ENCODE results near the gene CNP.
"Not testable (repeated sequence)": the region's sequence is repeated elsewhere in the genome, so short reads cannot be mapped to it uniquely, and the experiment has no call there.

Gene CNP

DNA sequence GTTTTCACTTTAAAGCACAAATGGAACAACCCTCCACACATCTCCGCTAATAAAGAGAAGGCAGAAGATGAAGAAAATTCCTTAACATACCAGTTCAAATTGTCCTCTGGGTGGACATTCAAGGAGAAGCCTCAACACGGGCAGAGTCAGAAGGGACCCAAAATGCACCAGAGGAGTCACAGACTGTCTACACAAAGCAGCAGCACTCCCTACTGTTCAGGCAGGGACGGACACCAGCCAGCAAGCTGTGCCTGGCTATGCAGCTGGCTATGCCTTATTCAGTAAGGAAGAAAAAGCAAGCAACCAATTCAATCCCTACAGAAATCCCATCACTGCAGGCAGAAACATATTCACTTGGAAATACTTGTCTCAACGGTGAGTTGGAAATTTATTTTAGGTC, 42.6 kb downstream of the CNP start:
- peak; percentile 92 for DNase-seq (ENCODE audit: low spot score)

DNA sequence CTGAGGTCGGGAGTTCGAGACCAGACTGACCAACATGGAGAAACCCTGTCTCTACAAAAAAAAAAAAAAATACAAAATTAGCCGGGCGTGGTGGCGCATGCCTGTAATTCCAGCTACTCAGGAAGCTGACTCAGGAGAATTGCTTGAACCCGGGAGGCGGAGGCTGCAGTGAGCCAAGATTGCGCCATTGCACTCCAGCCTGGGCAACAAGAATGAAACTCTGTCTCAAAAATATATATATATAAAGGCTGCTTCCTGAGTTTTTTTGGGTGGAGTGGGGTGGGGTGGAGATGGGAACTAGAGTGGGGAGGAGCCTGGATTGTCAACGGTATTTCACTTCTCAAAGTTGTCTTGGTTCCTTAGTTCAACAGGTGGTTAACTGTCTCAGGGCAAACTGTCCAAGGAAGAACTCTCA, 43.7 kb downstream of the CNP start:
- DNase-seq (ENCODE audit: low spot score), result not testable (repeated sequence)

DNA sequence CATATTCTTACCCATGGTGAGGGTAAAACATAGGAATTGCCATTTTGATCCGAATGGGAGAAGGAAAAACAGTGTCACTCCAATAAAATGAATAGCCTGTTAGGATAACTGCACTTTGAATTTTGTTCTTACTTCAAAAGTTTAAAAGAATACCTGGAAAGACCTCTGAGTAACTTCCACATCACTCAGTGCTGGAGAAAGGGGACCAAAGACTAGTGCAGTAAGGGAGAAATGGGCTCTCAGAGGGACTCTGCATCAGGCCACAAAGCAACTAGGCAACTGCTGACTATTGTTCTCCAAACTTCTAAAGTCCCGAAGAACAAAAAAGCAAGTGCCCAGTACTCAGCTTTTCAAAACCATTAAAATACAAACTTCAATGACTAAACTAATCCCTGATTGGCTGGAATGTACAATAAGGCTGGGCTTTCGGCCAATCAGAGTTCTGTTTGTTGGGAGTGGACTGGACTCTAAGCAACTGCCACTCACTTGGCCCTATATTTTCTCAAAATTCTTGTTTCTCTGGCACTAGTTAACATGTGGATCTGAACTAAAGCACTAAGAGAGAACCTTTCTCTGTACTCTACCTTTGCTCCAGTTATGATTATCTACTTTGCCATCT, 44.4 kb downstream of the CNP start:
- DNase-seq (ENCODE audit: low spot score), result no peak

DNA sequence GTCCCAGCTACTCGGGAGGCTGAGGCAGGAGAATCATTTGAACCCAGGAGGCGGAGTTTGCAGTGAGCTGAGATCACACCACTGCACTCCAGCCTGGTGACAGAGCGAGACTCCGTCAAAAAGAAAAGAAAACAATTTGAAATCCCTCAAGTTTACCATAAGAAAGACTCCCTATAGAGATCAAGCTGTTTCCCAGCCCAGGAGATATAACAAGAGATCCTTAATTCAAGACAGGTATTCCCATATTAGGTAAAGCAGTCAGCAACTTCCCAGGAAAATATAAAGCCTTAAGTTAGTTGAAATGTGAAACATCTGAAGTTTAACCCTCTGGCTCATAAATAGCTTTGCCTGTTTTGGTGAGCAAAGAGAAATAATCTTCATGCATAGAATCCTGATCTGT, 45.8 kb downstream of the CNP start:
- not testable (repeated sequence) for DNase-seq (ENCODE audit: low spot score)

DNA sequence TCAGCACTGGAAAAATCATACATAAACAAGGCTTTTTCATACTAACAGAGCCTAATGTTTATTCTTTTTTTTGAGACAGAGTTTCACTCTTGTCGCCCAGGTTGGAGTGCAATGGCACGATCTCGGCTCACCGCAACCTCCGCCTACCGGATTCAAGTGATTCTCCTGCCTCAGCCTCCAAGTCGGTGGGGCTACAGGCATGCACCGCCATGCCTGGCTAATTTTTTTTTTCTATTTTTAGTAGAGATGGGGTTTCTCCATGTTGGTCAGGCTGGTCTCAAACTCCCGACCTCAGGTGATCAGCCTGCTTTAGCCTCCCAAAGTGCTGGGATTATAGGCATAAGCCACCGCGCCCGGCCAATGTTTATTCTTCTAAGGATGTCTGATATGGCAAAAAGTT, 47.1 kb downstream of the CNP start:
- not testable (repeated sequence) for DNase-seq (ENCODE audit: low spot score)

DNA sequence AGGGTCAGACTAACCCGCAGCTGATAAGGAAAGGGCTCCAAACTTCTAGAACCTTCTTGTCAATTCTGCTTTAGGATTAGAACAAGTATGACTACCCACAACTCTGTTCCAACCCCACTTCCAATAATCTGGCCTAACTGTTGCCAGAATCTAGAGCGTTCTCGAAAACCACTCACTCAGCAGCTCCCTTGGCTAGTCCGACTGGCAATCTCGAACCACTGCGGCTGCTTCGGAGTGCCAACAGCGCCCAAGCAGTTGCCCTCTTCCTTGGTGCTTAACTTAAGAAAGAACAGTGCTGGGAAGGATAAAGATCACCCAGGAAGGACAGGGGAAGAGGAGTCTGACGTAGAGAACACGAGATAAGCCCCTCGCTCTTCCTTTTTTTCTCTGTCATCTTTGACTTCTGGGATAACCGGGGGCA, 49.8 kb downstream of the CNP start:
- peak; percentile 66 for DNase-seq (ENCODE audit: low spot score)

DNA sequence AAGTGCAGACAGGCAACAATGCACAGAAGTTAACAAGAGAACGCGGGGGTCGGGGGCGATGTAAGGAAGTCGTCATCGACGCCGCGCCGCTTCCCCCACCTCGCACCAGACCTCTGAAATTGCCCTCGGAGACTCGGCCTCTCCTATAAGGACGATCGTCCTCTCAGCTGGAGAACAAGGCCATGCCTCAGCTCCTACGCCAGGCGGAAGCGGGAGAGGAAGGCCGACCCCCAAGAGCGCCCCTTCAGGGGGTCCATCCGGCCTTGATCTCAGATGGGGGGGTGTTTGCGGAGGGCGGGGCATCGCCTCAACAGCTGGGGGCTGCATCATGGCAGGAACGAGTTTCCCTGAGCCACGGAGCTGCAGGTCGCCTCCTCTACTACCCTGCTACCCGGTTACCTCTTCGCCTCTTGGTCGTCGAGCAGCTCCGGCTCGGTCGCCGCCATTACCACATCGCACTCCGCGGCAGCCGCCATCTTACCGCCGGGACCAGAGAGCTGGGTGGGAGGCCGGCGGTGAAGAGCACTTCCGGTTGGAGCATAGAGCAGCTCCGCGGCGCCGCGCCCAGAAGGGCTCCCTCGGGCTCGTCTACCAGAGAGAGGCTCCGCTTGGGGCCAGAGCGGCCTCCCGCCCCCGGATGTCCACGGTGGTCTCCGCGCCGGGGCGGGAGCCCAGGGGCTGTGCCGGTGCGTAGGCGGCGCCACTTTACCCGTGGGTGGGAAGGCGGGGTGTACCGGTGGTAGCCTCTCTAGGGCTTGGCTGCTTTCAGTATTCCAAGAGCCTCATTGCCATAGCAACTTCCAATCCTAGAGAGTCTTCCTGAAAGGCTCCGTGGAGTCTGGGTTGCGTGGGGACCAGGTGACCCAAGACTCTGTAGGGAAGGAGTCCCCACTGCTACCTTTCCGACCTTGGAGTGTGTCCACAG, 50.6 kb downstream of the CNP start, which contains the start of gene DNAJC7:
Gene DNAJC7 (minus strand): TSS at position 499 of the 925 bp plus-strand sequence. CDS start 23 bp downstream, at position 476.
- peak; percentile 88 for DNase-seq (ENCODE audit: low spot score)

DNA sequence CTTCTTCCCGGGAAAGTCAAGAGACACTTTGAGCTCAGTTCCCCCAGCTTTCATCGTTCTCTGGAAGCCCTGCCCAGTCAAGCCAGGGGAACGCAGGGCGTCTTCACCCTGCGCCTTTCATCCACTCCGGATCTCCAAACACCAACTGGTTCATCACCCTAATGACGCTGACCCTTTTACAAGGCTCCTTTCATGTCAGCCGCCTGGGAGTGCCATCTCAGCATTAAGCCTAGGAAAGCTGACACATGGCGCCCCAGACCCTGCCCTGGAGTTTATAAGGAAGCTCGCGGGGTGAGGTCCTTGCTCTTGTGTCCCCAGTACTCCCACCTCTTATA, 51.2 kb downstream of the CNP start:
- no peak for DNase-seq (ENCODE audit: low spot score)

DNA sequence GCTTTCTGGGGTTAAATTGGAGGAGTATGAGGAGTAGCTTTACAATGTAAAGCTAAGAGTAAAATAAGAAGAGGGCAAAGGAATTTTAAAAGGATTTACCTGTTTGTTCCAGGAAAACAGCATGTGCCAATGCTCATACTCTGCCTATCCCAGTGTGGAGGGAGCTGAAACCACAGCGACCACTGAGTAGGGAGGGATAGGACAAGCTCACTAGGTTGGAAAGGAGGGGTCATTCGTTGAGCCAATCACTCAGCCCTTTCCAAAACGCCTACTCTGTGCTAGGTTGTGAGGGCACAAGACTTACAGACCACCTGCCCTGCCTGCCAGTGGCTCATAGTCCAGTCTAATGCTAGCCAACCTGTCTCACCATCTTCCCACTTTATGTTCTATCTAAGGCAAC, 51.7 kb downstream of the CNP start:
- DNase-seq (ENCODE audit: low spot score), result no peak

DNA sequence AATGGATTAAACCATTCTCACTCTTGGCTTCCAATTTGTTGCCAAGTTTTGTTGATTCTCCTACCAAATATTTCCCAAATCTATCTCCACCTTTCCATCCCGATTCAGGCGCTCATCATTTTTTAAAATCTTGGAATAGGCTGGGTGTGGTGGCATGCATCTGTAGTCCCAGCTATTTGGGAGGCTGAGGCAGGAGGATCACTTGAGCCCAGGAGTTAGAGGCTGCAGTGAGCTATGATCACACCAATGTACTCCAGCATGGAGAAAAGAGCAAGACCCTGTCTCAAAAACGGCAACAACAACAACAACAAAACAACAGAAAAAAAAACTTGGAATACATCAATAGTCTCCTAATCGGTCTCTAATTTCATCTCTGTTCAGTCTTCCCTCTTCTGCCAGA, 52.4 kb downstream of the CNP start:
- no peak for DNase-seq (ENCODE audit: low spot score)

DNA sequence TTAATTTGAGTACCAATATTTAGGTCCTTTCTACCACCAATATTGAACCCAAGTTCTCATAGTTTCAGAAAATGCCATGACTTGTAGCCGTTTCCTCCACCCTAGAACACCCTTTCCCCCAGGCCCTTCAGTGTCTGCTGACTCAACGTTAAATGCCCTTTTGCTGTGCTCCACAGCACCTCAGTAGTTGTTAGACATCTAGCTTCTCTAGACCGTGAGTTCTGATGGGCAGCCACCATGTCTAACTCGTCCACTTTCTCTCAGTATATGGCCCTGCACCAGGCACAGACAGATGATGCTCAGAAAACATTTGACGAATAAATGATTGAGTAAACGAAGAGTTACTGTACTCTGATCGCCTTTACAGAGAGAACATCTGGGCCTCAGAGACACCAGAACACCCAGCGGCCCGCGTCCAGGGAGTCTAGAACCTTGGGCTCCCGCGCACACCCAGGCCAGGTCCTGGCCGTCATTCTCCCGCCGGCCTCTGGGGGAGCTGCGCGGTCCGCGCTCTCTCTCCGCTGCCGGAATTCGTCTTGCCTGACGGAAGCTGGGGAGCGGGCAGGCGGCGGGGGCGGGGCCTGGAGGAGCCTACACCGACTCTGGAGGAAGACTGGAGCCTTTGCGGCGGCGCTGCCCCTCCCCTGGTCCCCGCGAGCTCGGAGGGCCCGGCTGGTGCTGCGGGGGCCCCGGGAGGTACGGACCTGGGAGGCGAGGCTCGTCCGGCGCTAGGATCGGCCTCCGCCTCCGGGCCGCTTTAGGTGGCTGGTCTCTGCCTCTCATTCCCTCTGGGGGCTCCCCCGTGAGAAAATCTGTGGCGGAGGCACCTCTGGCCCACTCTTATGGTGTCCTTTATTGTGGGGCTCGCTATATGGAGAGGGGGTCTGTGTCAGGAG, 53.2 kb downstream of the CNP start, which contains the start of gene NKIRAS2:
Gene NKIRAS2 (plus strand): TSS at position 582 of the 896 bp plus-strand sequence. CDS start 1,488 bp downstream, outside the sequence.
- DNase-seq (ENCODE audit: low spot score), result peak; percentile 79

DNA sequence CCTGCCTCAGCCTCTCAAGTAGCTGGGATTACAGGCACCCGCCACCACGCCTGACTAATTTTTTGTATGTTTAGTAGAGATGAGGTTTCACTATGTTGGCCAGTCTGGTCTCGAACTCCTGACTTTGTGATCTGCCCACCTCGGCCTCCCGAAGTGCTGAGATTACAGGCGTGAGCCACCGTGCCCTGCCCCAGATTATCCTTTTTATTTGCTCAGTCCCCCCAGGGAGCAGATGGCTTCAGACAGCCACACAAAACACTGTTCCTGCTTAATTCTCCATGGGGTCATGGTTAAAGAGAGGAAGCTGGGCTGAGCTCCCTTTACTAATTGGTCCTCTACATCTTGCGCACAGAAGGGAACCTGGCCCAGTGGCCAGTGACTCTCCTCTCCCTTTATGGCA, 54.2 kb downstream of the CNP start:
- not testable (repeated sequence) for DNase-seq (ENCODE audit: low spot score)

DNA sequence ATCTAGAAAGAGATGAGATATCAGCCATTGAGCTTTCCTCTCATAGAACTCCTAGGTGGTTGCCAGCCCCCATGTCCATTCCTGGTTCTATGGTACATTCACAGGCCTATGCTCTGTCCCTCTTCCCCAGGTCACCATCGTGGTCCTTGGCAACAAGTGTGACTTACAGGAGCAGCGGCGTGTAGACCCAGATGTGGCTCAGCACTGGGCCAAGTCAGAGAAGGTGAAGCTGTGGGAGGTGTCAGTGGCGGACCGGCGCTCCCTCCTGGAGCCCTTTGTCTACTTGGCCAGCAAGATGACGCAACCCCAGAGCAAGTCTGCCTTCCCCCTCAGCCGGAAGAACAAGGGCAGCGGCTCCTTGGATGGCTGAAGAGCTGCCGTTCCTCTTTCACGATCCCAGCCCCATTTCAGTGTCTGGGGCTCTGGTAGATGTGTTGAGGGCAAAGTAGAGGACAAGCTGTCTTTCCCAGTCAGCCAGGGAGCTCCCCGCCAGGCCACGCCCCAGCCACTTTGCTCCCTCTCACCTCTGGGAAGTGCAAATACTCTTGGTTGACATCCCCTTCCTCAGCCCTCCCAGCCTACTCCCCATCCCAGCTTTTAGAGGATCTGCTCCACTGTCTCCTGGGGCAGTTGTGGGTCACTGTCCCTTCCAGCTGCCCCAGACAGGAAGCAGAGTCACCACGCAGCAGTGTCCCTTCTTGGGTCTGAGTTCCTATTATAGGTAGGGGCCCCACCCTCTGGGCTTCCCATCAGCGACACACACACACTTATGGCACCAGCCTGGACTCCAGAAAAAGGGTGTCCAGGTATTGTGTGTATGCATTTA, 57.1 kb downstream of the CNP start:
- DNase-seq (ENCODE audit: low spot score), result no peak

DNA sequence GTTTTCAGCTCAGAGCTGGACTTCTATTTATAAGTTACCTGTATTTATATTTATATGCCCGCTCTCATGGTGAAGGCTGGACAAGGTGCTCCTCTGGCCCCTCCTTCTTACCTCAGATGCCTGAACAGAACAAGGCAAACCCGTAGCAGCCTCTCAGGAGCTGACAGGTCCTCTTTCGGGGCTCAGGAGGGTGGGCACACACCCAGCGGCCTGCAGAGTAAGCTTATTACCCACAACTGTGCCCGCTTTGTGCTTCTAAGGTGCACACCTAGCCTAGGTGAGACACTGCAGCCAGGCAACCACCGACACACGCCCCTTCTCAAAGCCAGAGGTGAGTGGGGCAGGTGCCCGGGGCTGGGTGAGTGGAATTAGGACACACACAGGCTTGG, 58.6 kb downstream of the CNP start:
- DNase-seq (ENCODE audit: low spot score), result no peak

DNA sequence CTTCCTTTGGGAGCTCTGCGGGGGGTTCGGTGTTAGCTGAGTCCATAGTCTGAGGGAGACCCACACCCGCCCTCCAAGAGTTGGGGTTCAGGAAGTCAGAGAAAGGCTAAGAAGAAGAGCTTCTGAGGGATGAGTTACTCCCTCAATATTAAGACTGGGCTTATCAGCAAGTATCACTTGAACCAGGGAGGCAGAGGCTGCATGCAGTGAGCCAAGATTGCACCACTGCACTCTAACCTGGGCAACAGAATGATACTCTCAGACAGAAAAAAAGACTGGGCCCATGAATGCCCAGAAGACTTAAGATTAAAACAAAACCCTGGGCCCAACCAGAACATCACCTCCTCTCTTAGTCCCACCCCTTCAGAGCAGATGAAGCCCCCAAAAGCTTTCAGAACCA, 59.3 kb downstream of the CNP start:
- no peak for DNase-seq (ENCODE audit: low spot score)

DNA sequence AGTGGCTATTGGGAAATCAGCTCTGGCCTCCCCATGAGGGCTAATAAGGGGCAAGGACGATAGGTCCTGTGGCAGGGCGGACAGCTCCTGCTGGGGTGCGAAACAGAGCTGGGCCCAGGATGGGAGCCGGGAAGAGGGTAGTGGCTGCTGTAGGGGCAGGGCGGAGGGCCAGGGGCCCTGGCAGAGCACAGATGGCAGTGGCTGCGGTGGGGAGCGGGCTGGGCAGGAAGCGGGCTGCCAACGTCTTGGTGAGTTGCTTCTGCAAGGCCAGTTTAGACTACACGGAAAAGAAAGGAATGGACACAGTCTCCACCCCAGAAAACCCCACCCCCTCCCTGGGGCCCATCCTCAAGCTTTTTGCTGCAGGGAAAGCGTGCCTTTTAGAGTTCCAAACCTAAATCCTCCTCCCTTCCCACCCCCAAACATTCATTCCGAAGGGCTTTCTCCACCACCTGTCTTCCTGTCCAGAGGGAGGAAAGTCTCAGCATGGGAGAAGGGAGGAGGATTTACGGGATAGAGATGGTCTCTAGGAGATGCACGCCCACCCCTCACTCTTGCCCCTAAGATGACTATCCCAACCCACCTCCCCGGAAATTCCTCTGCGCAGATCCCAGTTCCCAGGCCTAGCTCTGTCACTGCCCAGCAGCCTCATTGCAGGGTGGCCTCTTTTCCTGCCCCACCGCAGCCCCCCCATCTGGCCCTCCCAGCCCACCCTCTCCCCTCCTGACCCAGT, 60.4 kb downstream of the CNP start:
- DNase-seq (ENCODE audit: low spot score), result no peak

All from pons (tissue), 1 donor.